K562 (cell line): ENCODE data around the gene CUX1. TPM values are rescaled to one million over a fixed set of nuclear protein-coding genes. Genes with fewer than 3 reads are reported as not detected.
"Not testable (repeated sequence)": the region's sequence is repeated elsewhere in the genome, so short reads cannot be mapped to it uniquely, and the experiment has no call there.

ENCODE experiments used
- ATAC-seq: fragments of 200-7000 bp; cut with Tn5 transposase; 3 replicates; pipeline ENCODE4 v1.9.1; 2020; ENCODE audit warnings: moderate library complexity
- BruUV-seq: library from RNA; stranded (reverse); fragments of 400-500 nt; replicated peaks from 2 replicates; lab custom pipeline; 2021; lab: Mats Ljungman, UMichigan
- CTCF ChIA-PET: fragments of 300-600 bp; formaldehyde crosslinking; extraction: SDS; loops from one replicate; lab custom pipeline; 2021; ENCODE audit warnings: low intra/inter-chr PET ratio; lab: Yijun Ruan, JAX
- POLR2A ChIA-PET: fragments of 300-600, 350-650 bp; sonication (Branson Sonifier 250); formaldehyde crosslinking; extraction: SDS; loops from one replicate; lab custom pipeline; 2021; ENCODE audit warnings: antibody characterized with exemption, inconsistent platforms; lab: Yijun Ruan, JAX
- DNase-seq, 4 experiments: peaks; one replicate each; pipeline versions ENCODE4 v3.0.0 to v3.0.0-alpha.2; 2011 to 2018; ENCODE audit warnings: low spot score in 3 of 4, mixed read lengths in 3 of 4; ENCODE audit errors: extremely low read depth in 1 of 4
- FAIRE-seq: peaks from 2 replicates; lab custom pipeline; 2011; peaks lifted over from hg19 to GRCh38; lab: Jason Lieb, UNC
- H2AFZ ChIP-seq: 2 replicates; pipeline ENCODE4 v1.6.0; 2011; ENCODE audit warnings: low read depth, low read length, control low read depth, inconsistent platforms
- H3K27ac ChIP-seq: fragments of 200-600 bp; 3 replicates; pipeline ENCODE4 v1.8.0; 2011; ENCODE audit warnings: low read depth, mild to moderate bottlenecking, control low read depth, inconsistent platforms, low read length, moderate library complexity, mixed read lengths; ENCODE audit errors: extremely low read depth
- H3K27me3 ChIP-seq, 2 experiments: fragments of 300-600 bp in 1 of 2; 2 replicates in 1 of 2; 3 replicates in 1 of 2; pipeline versions ENCODE4 v1.6.0 to v1.8.0; 2011; ENCODE audit warnings: inconsistent platforms in 2 of 2, low read length in 2 of 2, mild to moderate bottlenecking in 1 of 2, mixed read lengths in 1 of 2, moderate library complexity in 1 of 2; ENCODE audit not compliant: control insufficient read depth in 2 of 2, insufficient read depth in 2 of 2
- H3K36me3 ChIP-seq: fragments of 300-600 bp; 3 replicates; pipeline ENCODE4 v1.8.0; 2011; ENCODE audit warnings: mild to moderate bottlenecking, low read length, inconsistent platforms; ENCODE audit not compliant: control insufficient read depth, insufficient read depth
- H3K4me1 ChIP-seq, 2 experiments: fragments of 200-600 bp in 1 of 2; replicated peaks in 1 of 2; 2 replicates in 1 of 2; 3 replicates in 1 of 2; pipeline versions ENCODE4 v1.5.1 to v1.8.0; 2011; ENCODE audit warnings: inconsistent platforms in 2 of 2, low read length in 2 of 2, mild to moderate bottlenecking in 1 of 2, mixed read lengths in 1 of 2, moderate library complexity in 1 of 2; ENCODE audit not compliant: control insufficient read depth in 2 of 2, insufficient read depth in 2 of 2
- H3K4me2 ChIP-seq: 2 replicates; pipeline ENCODE4 v1.6.1; 2011; ENCODE audit warnings: low read length, control low read depth, inconsistent platforms, mixed read lengths; ENCODE audit not compliant: insufficient read depth
- H3K4me3 ChIP-seq: fragments of 200-600 bp; sonication (generic), shearing (Covaris generic); 2 replicates; pipeline ENCODE4 v1.5.1; 2016; ENCODE audit warnings: control low read depth, inconsistent platforms
- H3K79me2 ChIP-seq: fragments of 200-600 bp; 3 replicates; pipeline ENCODE4 v1.8.0; 2011; ENCODE audit warnings: low read length, inconsistent platforms; ENCODE audit not compliant: control insufficient read depth, insufficient read depth
- H3K9ac ChIP-seq, 2 experiments: 2 replicates each; pipeline versions ENCODE4 v1.6.0 to v1.6.1; 2011; ENCODE audit warnings: low read depth in 2 of 2, low read length in 2 of 2, control low read depth in 1 of 2, inconsistent platforms in 1 of 2, mild to moderate bottlenecking in 1 of 2, mixed read lengths in 1 of 2; ENCODE audit not compliant: insufficient read depth in 1 of 2
- H3K9me1 ChIP-seq: one replicate; pipeline ENCODE4 v1.6.0; 2011; ENCODE audit warnings: inconsistent platforms, mild to moderate bottlenecking, low read length, moderate library complexity; ENCODE audit not compliant: control insufficient read depth, insufficient read depth
- H3K9me3 ChIP-seq: replicated peaks from 2 replicates; pipeline ENCODE4 v1.5.1; 2011; ENCODE audit warnings: low read depth, low read length, inconsistent platforms; ENCODE audit not compliant: control insufficient read depth, insufficient read depth
- H4K20me1 ChIP-seq: replicated peaks from 2 replicates; pipeline ENCODE4 v1.6.1; 2011; ENCODE audit warnings: low read length, inconsistent platforms, mixed read lengths; ENCODE audit not compliant: control insufficient read depth, insufficient read depth
- RNF2 ChIP-seq: sonication (generic); IDR thresholded peaks from 2 replicates; pipeline ENCODE4 v1.6.1; 2016
- ZNF589 ChIP-seq: fragments of 200-800 bp; sonication (Bioruptor generic); IDR thresholded peaks from 2 replicates; pipeline ENCODE4 v1.6.1; 2016; ENCODE audit warnings: low read depth, missing genetic modification characterization, missing compliant biosample characterization
- WGBS: fragments of 100-300 bp; shearing (Covaris generic); methylation state at CpG from one replicate; pipeline ENCODE4 v1.1.6; 2016; ENCODE audit warnings: low coverage, mixed read lengths; ENCODE audit not compliant: insufficient coverage; ENCODE audit errors: missing lambda C conversion rate; 5-methylcytosine and 5-hydroxymethylcytosine counted together
- in situ Hi-C: fragments of 300-500 bp; cut with MboI; formaldehyde crosslinking; loops from 4 replicates; pipeline ENCODE4 v1.15.0; 2018; ENCODE audit warnings: inconsistent platforms, mixed read lengths
- intact Hi-C: fragments of 100-400 bp; cut with micrococcal nuclease; formaldehyde crosslinking; loops from 2 replicates; pipeline ENCODE4 v1.14.2; 2022
- polyA plus RNA-seq, 8 experiments: library from polyadenylated mRNA; depleted of rRNA in 4 of 8; stranded (reverse) in 5 of 8; unstranded in 3 of 8; fragments of >200 nt; fragmentation: Nextera tagmentation in 2 of 8; fragmentation: Illumina TruSeq in 1 of 8; extraction: Ambion mirVana in 2 of 8; extraction: Trizol in 1 of 8; gene quantifications; 2 replicates each; pipeline versions ENCODE4 v1.2.1 to v1.2.3, GENCODE V29; 2011 to 2014; ENCODE audit warnings: inconsistent platforms in 1 of 8, missing spikeins in 1 of 8
- total RNA-seq, 7 experiments: library from RNA; depleted of rRNA in 6 of 7; stranded (reverse); fragments of >200 nt in 6 of 7; fragmentation: Illumina TruSeq in 2 of 7; extraction: Trizol in 2 of 7; gene quantifications; 2 replicates each; pipeline versions ENCODE4 v1.2.1 to v1.2.3, GENCODE V29; 2011 to 2021; ENCODE audit warnings: low replicate concordance in 1 of 7
- TF ChIP-seq, protein P1 (sequence below): fragments of 200-400 bp; formaldehyde crosslinking; IDR thresholded peaks from 2 replicates; pipeline ENCODE4 v1.6.1; 2017; ENCODE audit warnings: mild to moderate bottlenecking, low read depth, low read length, moderate library complexity

Gene CUX1
- total and polyA plus RNA-seq, 9 of the 15 experiments (the other 6 are each of a cell fraction or from before 2014, with no cell fraction given), result 3.6 to 55.3 (median 25.2) TPM

DNA sequence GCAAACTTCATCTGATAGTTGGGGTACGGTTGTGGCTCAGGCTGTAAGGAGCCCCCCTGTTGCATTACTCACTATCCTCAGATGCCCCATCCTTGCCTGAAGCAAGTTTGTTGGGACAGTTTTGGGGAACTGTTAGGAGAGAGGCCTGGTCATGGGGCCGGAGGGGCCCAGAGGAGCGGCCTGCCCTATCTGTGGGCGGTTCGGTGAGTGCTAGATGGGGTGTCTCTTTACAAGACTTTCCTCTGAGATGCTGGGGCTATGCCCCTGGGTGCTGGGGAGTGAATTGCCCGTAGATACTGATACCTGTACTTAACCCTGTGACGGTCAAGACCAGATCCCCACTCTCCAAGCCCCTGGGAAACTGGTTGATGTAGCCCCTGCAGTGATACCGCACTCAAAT is 12.4 kb downstream of the CUX1 start:
- ATAC-seq (no peak), DNase-seq (no peak), FAIRE-seq (no peak)
- peaks cover 0 to 18% of the 10 kb centered on the region in 2 experiments; a peak in 3 of 5 replicates for H3K4me1 ChIP-seq
- no peak overlapping the region for H3K4me3 ChIP-seq
- H4K20me1 ChIP-seq, result peaks cover 20% of the 10 kb centered on the region
- in situ Hi-C loops, result loop anchor here (10.0 kb wide), 1 partner anchor 1715 kb away; the partner anchor contains the start of genes CNPY4 and TAF6
- CTCF ChIA-PET, result no interaction called here
- H3K79me2 ChIP-seq, result peaks cover 97% of the 10 kb centered on the region
- H3K36me3 ChIP-seq, result peaks cover 22% of the 10 kb centered on the region; the same call in 2 of the 3 replicates
- H3K9ac ChIP-seq, result no peak overlapping the region
- H2AFZ ChIP-seq, result no peak overlapping the region
- POLR2A ChIA-PET, result interaction anchor here (1.1 to 2.3 kb wide), 2 partner anchors 9 to 11 kb away, joined by 5 to 20 read pairs; partner anchors contain the start of gene CUX1
- H3K9me1 ChIP-seq, result peaks cover 13% of the 10 kb centered on the region
- H3K4me2 ChIP-seq, result no peak overlapping the region
- no peak overlapping the region for H3K27ac ChIP-seq
- H3K9me3 ChIP-seq, result no peaks in the 10 kb centered on the region
- 95% methylated on average over 8 of the region's 8 CpGs for WGBS
- TF ChIP-seq, protein P1, sequence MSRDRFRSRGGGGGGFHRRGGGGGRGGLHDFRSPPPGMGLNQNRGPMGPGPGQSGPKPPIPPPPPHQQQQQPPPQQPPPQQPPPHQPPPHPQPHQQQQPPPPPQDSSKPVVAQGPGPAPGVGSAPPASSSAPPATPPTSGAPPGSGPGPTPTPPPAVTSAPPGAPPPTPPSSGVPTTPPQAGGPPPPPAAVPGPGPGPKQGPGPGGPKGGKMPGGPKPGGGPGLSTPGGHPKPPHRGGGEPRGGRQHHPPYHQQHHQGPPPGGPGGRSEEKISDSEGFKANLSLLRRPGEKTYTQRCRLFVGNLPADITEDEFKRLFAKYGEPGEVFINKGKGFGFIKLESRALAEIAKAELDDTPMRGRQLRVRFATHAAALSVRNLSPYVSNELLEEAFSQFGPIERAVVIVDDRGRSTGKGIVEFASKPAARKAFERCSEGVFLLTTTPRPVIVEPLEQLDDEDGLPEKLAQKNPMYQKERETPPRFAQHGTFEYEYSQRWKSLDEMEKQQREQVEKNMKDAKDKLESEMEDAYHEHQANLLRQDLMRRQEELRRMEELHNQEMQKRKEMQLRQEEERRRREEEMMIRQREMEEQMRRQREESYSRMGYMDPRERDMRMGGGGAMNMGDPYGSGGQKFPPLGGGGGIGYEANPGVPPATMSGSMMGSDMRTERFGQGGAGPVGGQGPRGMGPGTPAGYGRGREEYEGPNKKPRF, result no peak
- no peak for TF ChIP-seq ZNF589
- no peak for TF ChIP-seq RNF2
- intact Hi-C loops, result no loop called here
- no peaks in the 10 kb centered on the region for H3K27me3 ChIP-seq
- no TSS peak for BruUV-seq

DNA sequence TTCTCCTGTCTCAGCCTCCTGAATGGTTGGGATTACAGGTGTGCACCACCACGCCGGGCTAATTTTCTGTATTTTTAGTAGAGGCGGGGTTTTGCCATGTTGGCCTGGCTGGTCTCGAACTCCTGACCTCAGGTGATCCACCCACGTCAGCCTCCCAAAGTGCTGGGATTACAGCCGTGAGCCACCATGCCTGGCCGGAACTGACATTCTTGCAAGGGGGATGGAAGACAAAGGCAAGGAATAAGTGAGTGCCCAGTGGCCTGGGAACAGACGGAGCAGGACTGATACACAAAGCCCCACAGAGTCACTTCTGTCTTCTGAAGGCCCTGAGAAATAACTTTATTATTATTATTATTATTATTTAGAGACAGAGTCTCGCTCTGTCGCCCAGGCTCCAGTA is 14.0 kb downstream of the CUX1 start:
- H3K9ac ChIP-seq, H2AFZ ChIP-seq, DNase-seq, BruUV-seq, ATAC-seq, H3K27me3 ChIP-seq, H3K4me3 ChIP-seq, H3K4me2 ChIP-seq, POLR2A ChIA-PET, CTCF ChIA-PET, FAIRE-seq, H3K27ac ChIP-seq, intact Hi-C loops, H3K9me3 ChIP-seq: not testable (repeated sequence)
- Histone ChIP-seq H3K9me1 (peaks cover 13% of the 10 kb centered on the region), H3K36me3 (peaks cover 17% of the 10 kb centered on the region; the same call in 2 of the 3 replicates), H3K79me2 (peaks cover 97% of the 10 kb centered on the region), H4K20me1 (peaks cover 13% of the 10 kb centered on the region), H3K4me1 (peaks cover 0 to 12% of the 10 kb centered on the region in 2 experiments; a peak in 2 of 5 replicates)
- 95% methylated on average over 10 of the region's 10 CpGs for WGBS
- in situ Hi-C loops, result loop anchor here (10.0 kb wide), 1 partner anchor 1717 kb away; the partner anchor contains the start of genes CNPY4 and TAF6
